H1 (cell line): ENCODE results near the gene CEACAM21. TPM values are rescaled to one million over a fixed set of nuclear protein-coding genes. Genes with fewer than 3 reads are reported as not detected.

ENCODE experiments used
- KDM1A ChIP-seq: fragments of 200-600, 300-600 bp; sonication (generic); IDR thresholded peaks from 2 replicates; pipeline ENCODE4 v1.7.1; 2016; ENCODE audit warnings: mild to moderate bottlenecking, low read length, borderline replicate concordance
- KDM5A ChIP-seq: fragments of 200-600 bp; IDR thresholded peaks from 2 replicates; pipeline ENCODE4 v1.7.1; 2012; ENCODE audit warnings: mild to moderate bottlenecking, low read length, inconsistent platforms, mixed read lengths
- YY1 ChIP-seq: IDR thresholded peaks from 2 replicates; pipeline ENCODE4 v1.6.1; 2011; ENCODE audit warnings: low read depth, mild to moderate bottlenecking, low read length
- polyA plus RNA-seq, 7 experiments: library from polyadenylated mRNA; depleted of rRNA in 3 of 7; stranded (reverse) in 5 of 7; unstranded in 2 of 7; fragments of >200 nt in 5 of 7; fragments of 200-250 nt in 2 of 7; gene quantifications; 1 replicate in 5 of 7; 2 replicates in 1 of 7; 4 replicates in 1 of 7; pipeline versions ENCODE4 v1.2.1 to v1.2.3, GENCODE V29; 2011 to 2013; ENCODE audit warnings: missing spikeins in 2 of 7, mixed read lengths in 2 of 7
- total RNA-seq: library from RNA; stranded (reverse); fragmentation: NEBNext Ultra II Directional; extraction: Animal tissue kit (Norgen Biotek cat#: 25700); gene quantifications from 2 replicates; pipeline ENCODE4 v1.2.1, GENCODE V29; 2021
- TF ChIP-seq, protein P1 (sequence below): fragments of 300-600 bp; sonication (generic); IDR thresholded peaks from 2 replicates; pipeline ENCODE4 v1.7.1; 2012; ENCODE audit warnings: low read length, moderate library complexity, mild to moderate bottlenecking, inconsistent platforms; ENCODE audit not compliant: insufficient replicate concordance

CEACAM21 gene
- total and polyA plus RNA-seq, 2 of the 8 experiments (the other 6 are each of a cell fraction or from before 2014, with no cell fraction given), result not detected

DNA sequence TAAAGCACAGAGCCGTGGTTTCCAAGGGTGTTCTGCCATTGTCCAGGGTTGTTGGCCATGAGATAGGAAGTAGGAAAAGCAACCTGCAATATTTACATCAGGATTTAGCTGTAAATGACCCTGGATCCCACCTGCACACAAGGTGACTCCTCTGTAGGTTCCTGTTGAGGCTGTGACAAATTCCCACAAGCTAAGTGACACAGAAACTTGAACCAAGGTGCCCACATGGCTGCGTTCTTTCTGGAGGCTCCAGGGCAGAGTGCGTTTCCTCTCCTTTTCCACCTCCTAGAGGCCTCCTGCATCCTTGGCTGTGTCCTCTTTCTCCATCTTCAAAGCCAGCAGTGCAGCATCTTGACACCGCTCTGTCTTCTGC is 11.9 kb downstream of the CEACAM21 start (continued):
- TF ChIP-seq, protein P1, sequence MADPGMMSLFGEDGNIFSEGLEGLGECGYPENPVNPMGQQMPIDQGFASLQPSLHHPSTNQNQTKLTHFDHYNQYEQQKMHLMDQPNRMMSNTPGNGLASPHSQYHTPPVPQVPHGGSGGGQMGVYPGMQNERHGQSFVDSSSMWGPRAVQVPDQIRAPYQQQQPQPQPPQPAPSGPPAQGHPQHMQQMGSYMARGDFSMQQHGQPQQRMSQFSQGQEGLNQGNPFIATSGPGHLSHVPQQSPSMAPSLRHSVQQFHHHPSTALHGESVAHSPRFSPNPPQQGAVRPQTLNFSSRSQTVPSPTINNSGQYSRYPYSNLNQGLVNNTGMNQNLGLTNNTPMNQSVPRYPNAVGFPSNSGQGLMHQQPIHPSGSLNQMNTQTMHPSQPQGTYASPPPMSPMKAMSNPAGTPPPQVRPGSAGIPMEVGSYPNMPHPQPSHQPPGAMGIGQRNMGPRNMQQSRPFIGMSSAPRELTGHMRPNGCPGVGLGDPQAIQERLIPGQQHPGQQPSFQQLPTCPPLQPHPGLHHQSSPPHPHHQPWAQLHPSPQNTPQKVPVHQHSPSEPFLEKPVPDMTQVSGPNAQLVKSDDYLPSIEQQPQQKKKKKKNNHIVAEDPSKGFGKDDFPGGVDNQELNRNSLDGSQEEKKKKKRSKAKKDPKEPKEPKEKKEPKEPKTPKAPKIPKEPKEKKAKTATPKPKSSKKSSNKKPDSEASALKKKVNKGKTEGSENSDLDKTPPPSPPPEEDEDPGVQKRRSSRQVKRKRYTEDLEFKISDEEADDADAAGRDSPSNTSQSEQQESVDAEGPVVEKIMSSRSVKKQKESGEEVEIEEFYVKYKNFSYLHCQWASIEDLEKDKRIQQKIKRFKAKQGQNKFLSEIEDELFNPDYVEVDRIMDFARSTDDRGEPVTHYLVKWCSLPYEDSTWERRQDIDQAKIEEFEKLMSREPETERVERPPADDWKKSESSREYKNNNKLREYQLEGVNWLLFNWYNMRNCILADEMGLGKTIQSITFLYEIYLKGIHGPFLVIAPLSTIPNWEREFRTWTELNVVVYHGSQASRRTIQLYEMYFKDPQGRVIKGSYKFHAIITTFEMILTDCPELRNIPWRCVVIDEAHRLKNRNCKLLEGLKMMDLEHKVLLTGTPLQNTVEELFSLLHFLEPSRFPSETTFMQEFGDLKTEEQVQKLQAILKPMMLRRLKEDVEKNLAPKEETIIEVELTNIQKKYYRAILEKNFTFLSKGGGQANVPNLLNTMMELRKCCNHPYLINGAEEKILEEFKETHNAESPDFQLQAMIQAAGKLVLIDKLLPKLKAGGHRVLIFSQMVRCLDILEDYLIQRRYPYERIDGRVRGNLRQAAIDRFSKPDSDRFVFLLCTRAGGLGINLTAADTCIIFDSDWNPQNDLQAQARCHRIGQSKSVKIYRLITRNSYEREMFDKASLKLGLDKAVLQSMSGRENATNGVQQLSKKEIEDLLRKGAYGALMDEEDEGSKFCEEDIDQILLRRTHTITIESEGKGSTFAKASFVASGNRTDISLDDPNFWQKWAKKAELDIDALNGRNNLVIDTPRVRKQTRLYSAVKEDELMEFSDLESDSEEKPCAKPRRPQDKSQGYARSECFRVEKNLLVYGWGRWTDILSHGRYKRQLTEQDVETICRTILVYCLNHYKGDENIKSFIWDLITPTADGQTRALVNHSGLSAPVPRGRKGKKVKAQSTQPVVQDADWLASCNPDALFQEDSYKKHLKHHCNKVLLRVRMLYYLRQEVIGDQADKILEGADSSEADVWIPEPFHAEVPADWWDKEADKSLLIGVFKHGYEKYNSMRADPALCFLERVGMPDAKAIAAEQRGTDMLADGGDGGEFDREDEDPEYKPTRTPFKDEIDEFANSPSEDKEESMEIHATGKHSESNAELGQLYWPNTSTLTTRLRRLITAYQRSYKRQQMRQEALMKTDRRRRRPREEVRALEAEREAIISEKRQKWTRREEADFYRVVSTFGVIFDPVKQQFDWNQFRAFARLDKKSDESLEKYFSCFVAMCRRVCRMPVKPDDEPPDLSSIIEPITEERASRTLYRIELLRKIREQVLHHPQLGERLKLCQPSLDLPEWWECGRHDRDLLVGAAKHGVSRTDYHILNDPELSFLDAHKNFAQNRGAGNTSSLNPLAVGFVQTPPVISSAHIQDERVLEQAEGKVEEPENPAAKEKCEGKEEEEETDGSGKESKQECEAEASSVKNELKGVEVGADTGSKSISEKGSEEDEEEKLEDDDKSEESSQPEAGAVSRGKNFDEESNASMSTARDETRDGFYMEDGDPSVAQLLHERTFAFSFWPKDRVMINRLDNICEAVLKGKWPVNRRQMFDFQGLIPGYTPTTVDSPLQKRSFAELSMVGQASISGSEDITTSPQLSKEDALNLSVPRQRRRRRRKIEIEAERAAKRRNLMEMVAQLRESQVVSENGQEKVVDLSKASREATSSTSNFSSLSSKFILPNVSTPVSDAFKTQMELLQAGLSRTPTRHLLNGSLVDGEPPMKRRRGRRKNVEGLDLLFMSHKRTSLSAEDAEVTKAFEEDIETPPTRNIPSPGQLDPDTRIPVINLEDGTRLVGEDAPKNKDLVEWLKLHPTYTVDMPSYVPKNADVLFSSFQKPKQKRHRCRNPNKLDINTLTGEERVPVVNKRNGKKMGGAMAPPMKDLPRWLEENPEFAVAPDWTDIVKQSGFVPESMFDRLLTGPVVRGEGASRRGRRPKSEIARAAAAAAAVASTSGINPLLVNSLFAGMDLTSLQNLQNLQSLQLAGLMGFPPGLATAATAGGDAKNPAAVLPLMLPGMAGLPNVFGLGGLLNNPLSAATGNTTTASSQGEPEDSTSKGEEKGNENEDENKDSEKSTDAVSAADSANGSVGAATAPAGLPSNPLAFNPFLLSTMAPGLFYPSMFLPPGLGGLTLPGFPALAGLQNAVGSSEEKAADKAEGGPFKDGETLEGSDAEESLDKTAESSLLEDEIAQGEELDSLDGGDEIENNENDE, result no peak
- TF ChIP-seq YY1, result no peak
- TF ChIP-seq KDM1A, result no peak
- no peak for TF ChIP-seq KDM5A
